Psoas muscle (tissue), 8 donors: ENCODE results near the gene HERPUD1. TPM values are rescaled to one million over a fixed set of nuclear protein-coding genes. Genes with fewer than 3 reads are reported as not detected.
"Not testable (repeated sequence)": the region's sequence is repeated elsewhere in the genome, so short reads cannot be mapped to it uniquely, and the experiment has no call there.

Experiments used
- ATAC-seq, 4 donors: fragments of 200-7000 bp; cut with Tn5 transposase; one replicate each; pipeline ENCODE4 v1.9.1; 2020; ENCODE audit warnings: moderate library complexity in 3 of 4, mild to moderate bottlenecking in 2 of 4
- DNase-seq, 2 donors: peaks; one replicate each; pipeline ENCODE4 v3.0.0-alpha.2; 2020
- H3K27ac ChIP-seq: fragments of 200-600 bp; one replicate; pipeline ENCODE4 v1.8.0; 2022
- H3K27me3 ChIP-seq, 3 donors: fragments of 200-600 bp in 1 of 3; one replicate each; pipeline versions ENCODE4 v1.6.1 to v1.8.0; 2013 to 2022; ENCODE audit warnings: low read length in 2 of 3, mild to moderate bottlenecking in 2 of 3, moderate library complexity in 1 of 3; ENCODE audit not compliant: insufficient read depth in 3 of 3
- H3K36me3 ChIP-seq, 2 donors: fragments of 200-600 bp in 1 of 2; one replicate each; pipeline versions ENCODE4 v1.6.1 to v1.8.0; 2013 to 2022; ENCODE audit warnings: low read depth in 1 of 2, mild to moderate bottlenecking in 1 of 2, moderate library complexity in 1 of 2; ENCODE audit not compliant: insufficient read depth in 1 of 2
- H3K4me1 ChIP-seq: fragments of 200-600 bp; one replicate; pipeline ENCODE4 v1.8.0; 2022
- H3K4me3 ChIP-seq: fragments of 200-600 bp; one replicate; pipeline ENCODE4 v1.8.0; 2022; ENCODE audit warnings: mild to moderate bottlenecking
- H3K9me3 ChIP-seq: fragments of 200-600 bp; one replicate; pipeline ENCODE4 v1.8.0; 2022
- WGBS, 3 donors: extraction: QIAGEN DNeasy Blood & Tissue Kit; methylation state at CpG; one replicate each; pipeline versions ENCODE4 v1.1.6 to v1.1.7; 2013; 5-methylcytosine and 5-hydroxymethylcytosine counted together
- intact Hi-C, 2 donors: fragments of 100-400 bp; cut with DNase I; formaldehyde crosslinking; loops; one replicate each; pipeline versions ENCODE4 v1.11.0 to v1.14.2; 2022
- polyA plus RNA-seq, 3 donors: library from polyadenylated mRNA; stranded (reverse); fragments of 200-250 nt; gene quantifications; one replicate each; pipeline ENCODE4 v1.2.3, GENCODE V29; 2013
- total RNA-seq, 4 donors: library from RNA; stranded (reverse); fragmentation: NEBNext Ultra II Directional in 2 of 4; extraction: Animal tissue kit (Norgen Biotek cat#: 25700) in 2 of 4; gene quantifications; one replicate each; pipeline versions ENCODE4 v1.2.1 to v1.2.4, GENCODE V29; 2021 to 2023
- TF ChIP-seq, protein P1 (sequence below): fragments of 200-600 bp; IDR thresholded peaks from one replicate; pipeline ENCODE4 v1.8.0; 2022; ENCODE audit warnings: antibody characterized with exemption
- donor health status: healthy with polysubstance abuse.
- donor health status: DM: no; HTN: no; CAD: no; lungs with moderate emphysema.
- donor health status: Bipolar disorder and iron deficiency.
- donor health status: healthy.
- donor health status: DM: yes; HTN: yes; CAD: no.
- donor health status: DM: no; HTN: no; CAD: no.
- donor health status: DM: no; HTN: no; CAD: no.
- donor health status: DM: yes; HTN: yes; CAD: no.

The HERPUD1 gene
- total and polyA plus RNA-seq, 7 donors: 70.2 to 162 (median 113) TPM

DNA sequence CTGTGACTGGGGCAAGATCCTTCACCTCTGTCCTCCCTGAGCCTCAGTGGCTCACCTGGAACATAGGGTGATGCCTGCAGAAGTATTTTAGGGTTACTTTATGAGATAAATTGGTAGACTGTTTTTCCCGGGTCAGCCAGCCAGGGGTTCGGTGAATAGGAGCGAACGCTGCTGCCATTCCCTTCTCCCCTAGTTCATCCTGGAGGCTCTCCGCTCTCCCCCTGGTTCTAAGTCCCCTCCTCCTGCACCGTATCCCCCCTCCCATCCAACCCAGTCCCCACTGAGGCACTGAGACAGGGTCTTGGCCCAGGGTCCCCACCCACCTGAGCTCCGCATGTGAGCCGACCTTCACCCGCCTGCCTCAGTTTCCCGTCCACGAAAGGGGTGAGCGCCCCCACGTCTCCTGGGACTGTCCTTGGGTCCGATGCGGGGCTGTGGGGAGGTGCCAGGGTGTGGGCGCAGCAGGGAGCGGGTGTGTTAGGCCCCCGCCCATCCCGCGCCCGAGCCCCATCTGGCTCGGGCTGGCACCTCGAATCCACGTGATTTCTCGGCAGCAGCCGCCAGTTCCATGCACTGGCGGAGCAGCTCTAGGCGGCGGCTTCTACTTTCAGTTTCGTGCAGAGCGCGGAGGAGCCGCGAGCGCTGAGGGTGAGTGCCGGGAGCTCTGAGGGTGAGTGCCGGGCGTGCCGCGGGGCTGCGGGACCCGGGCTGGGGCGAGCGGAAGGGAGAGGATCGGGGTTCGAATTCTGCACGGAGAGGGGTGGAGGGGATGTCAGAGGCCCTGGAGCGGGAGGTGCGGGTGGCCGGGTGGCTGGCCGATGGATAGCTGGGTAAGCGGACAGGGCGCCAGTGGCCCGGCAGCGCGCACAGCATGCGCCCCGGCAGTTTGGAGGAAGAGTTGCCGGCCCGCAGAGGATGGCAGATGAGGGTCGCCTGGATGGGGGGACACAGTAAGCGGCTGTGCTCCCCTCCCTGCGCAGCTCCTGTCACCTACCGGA, 57.3 kb downstream of the HERPUD1 start, which contains the start of gene NLRC5:
NLRC5 (plus strand) TSS at position 610 of the 998 bp plus-strand sequence. CDS start 31,156 bp downstream, outside the sequence.
- peak within 1 kb of the TSS; percentile 80 for H3K4me3 ChIP-seq
- WGBS, 3 donors: 4 to 7% (median 6%) methylated on average over 56 to 64 of the region's 64 CpGs
- intact Hi-C loops: loop anchor here in 1 of 2 donors (5.0 kb wide), 1 partner anchor 53 kb away; no protein-coding TSS in a partner anchor
- DNase-seq: peak; percentile 84 to 88
- no peaks in the 10 kb centered on the region for H3K36me3 ChIP-seq
- no peaks in the 10 kb centered on the region for H3K27me3 ChIP-seq
- no peaks in the 10 kb centered on the region for H3K9me3 ChIP-seq
- peak; percentile 84 to 92 (median 86) for ATAC-seq
- TF ChIP-seq, protein P1, sequence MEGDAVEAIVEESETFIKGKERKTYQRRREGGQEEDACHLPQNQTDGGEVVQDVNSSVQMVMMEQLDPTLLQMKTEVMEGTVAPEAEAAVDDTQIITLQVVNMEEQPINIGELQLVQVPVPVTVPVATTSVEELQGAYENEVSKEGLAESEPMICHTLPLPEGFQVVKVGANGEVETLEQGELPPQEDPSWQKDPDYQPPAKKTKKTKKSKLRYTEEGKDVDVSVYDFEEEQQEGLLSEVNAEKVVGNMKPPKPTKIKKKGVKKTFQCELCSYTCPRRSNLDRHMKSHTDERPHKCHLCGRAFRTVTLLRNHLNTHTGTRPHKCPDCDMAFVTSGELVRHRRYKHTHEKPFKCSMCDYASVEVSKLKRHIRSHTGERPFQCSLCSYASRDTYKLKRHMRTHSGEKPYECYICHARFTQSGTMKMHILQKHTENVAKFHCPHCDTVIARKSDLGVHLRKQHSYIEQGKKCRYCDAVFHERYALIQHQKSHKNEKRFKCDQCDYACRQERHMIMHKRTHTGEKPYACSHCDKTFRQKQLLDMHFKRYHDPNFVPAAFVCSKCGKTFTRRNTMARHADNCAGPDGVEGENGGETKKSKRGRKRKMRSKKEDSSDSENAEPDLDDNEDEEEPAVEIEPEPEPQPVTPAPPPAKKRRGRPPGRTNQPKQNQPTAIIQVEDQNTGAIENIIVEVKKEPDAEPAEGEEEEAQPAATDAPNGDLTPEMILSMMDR: no peak
- peaks cover 5% of the 10 kb centered on the region for H3K4me1 ChIP-seq
- peak within 1 kb of the TSS; percentile 68 for H3K27ac ChIP-seq

DNA sequence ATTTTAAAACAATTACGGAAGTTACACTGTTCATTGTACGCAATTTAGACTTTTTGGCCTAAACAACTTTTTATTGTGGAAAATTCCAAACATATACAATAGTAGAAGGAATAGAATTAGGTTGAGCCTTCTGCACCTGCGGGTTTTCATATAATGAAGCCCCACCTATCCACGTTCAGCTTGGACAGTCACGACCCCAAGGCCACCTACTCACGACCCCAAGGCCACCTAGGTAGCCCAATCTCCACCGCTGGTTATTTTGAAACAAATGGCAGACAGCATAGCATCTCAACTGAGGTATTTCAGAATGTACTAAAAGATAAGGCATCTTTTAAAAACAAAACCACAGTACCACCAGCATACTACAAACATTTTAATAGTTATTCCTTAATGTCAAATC, 58.0 kb downstream of the HERPUD1 start:
- Histone ChIP-seq H3K4me3 (peak overlapping the region; percentile 80), H3K27ac (peak overlapping the region; percentile 68), H3K27me3 (no peaks in the 10 kb centered on the region), H3K36me3 (no peaks in the 10 kb centered on the region), H3K4me1 (peaks cover 5% of the 10 kb centered on the region), H3K9me3 (no peaks in the 10 kb centered on the region)
- intact Hi-C loops: loop anchor here in 1 of 2 donors (5.0 kb wide), 1 partner anchor 52 kb away; no protein-coding TSS in a partner anchor
- no peak for ATAC-seq
- no peak for DNase-seq
- TF ChIP-seq, protein P1: no peak
- 27 to 43% (median 29%) methylated on average over 7 of the region's 7 CpGs for WGBS, 3 donors

- no peaks in the 10 kb centered on the region for H3K36me3 ChIP-seq
- peaks cover 5% of the 10 kb centered on the region for H3K4me1 ChIP-seq
- peak overlapping the region; percentile 80 for H3K4me3 ChIP-seq
- no peak for ATAC-seq
- no peak for DNase-seq
- no peaks in the 10 kb centered on the region for H3K9me3 ChIP-seq
- intact Hi-C loops: no loop called here
- TF ChIP-seq, protein P1: no peak
- no peaks in the 10 kb centered on the region for H3K27me3 ChIP-seq
- H3K27ac ChIP-seq: peak overlapping the region; percentile 55
- 71 to 79% (median 76%) methylated on average over 16 of the region's 16 CpGs for WGBS, 3 donors
These were observed 58.7 kb downstream of the HERPUD1 start for GRCh38 chr16:56990407-56991286.

GRCh38 chr16:56992431-56992830, 60.5 kb downstream of the HERPUD1 start:
- H3K4me3 ChIP-seq: peak overlapping the region; percentile 28
- intact Hi-C loops, H3K36me3 ChIP-seq, ATAC-seq, DNase-seq, H3K9me3 ChIP-seq, H3K4me1 ChIP-seq, H3K27me3 ChIP-seq: not testable (repeated sequence)
- 75 to 85% (median 79%) methylated on average over 1 of the region's 1 CpG for WGBS, 3 donors
- H3K27ac ChIP-seq: peak overlapping the region; percentile 61
